Measurements from ENCODE around the gene FHIT.

GRCh38 chr3:59800481-59800880 is 1450.8 kb downstream of the FHIT start:
- TF ChIP-seq CTCF (conservative IDR thresholded peaks at IDR 0.05): no peak
- TF ChIP-seq EZH2 (IDR thresholded peaks at IDR 0.05; ENCODE audit: low read depth): no peak

Measured in PC-9 (cell line).